Adrenal gland (tissue), 12 donors: Measurements from ENCODE around the gene RNF207. TPM values are rescaled to one million over a fixed set of nuclear protein-coding genes. Genes with fewer than 3 reads are reported as not detected.

ENCODE experiments used
- DNase-seq, 7 donors: peaks; one replicate each; pipeline ENCODE4 v3.0.0-alpha.2; 2019 to 2020
- H3K27ac ChIP-seq, 5 donors: fragments of 200-600 bp; sonication (generic) in 4 of 5; 1 replicate in 3 of 5; 2 replicates in 2 of 5; pipeline versions ENCODE4 v1.5.1 to v1.8.0; 2016 to 2020; ENCODE audit warnings: mild to moderate bottlenecking in 1 of 5
- H3K27me3 ChIP-seq: fragments of 200-600 bp; 2 replicates; pipeline ENCODE4 v1.8.0; 2021
- H3K36me3 ChIP-seq, 2 donors: fragments of 200-600 bp; replicated peaks in 1 of 2; 1 replicate in 1 of 2; 2 replicates in 1 of 2; pipeline versions ENCODE4 v1.5.1 to v1.8.0; 2018 to 2022
- H3K4me1 ChIP-seq, 2 donors: fragments of 200-600 bp; replicated peaks in 1 of 2; 1 replicate in 1 of 2; 2 replicates in 1 of 2; pipeline versions ENCODE4 v1.5.1 to v1.8.0; 2018 to 2021
- H3K4me3 ChIP-seq, 4 donors: fragments of 200-600 bp; sonication (generic) in 3 of 4; one replicate each; pipeline ENCODE4 v1.5.1; 2016 to 2018
- H3K9me3 ChIP-seq, 3 donors: fragments of 200-600 bp; sonication (generic) in 1 of 3; replicated peaks in 1 of 3; 1 replicate in 2 of 3; 2 replicates in 1 of 3; pipeline versions ENCODE4 v1.5.1 to v1.8.0; 2016 to 2021
- CTCF ChIP-seq, 6 experiments: fragments of 450-650 bp in 4 of 6; fragments of 200-600 bp in 2 of 6; sonication (generic) in 1 of 6; IDR thresholded peaks; 1 replicate in 5 of 6; 2 replicates in 1 of 6; pipeline versions ENCODE4 v1.5.1 to v1.8.0; 2016 to 2021; ENCODE audit warnings: antibody characterized with exemption in 6 of 6, mild to moderate bottlenecking in 2 of 6, moderate library complexity in 1 of 6
- POLR2A ChIP-seq, 2 donors: fragments of 450-650 bp; IDR thresholded peaks; one replicate each; pipeline ENCODE4 v1.6.1; 2017; ENCODE audit warnings: antibody characterized with exemption in 2 of 2, mild to moderate bottlenecking in 2 of 2, moderate library complexity in 1 of 2
- WGBS, 4 donors: extraction: QIAGEN DNeasy Blood & Tissue Kit in 2 of 4; methylation state at CpG; one replicate each; pipeline versions ENCODE4 v1.1.5 to v1.1.7; 2013 to 2017; 5-methylcytosine and 5-hydroxymethylcytosine counted together
- intact Hi-C, 2 donors: fragments of 100-400 bp; cut with DNase I; formaldehyde crosslinking; loops; one replicate each; pipeline versions ENCODE4 v1.14.1 to v1.15.0; 2022 to 2023
- polyA plus RNA-seq, 3 donors: library from polyadenylated mRNA; stranded (reverse); fragments of 200-250 nt in 2 of 3; fragments of 350-450 nt in 1 of 3; fragmentation: Illumina TruSeq in 1 of 3; extraction: RNeasy Lipid Tissue Mini Kit (QIAGEN cat#74804) in 1 of 3; gene quantifications; one replicate each; pipeline ENCODE4 v1.2.3, GENCODE V29; 2013 to 2014
- total RNA-seq, 9 donors: library from RNA; depleted of rRNA in 4 of 9; stranded (reverse); fragments of >200 nt in 4 of 9; fragments of 120-200 nt in 1 of 9; fragmentation: NEBNext Ultra II Directional in 1 of 9; extraction: Animal tissue kit (Norgen Biotek cat#: 25700) in 1 of 9; gene quantifications; one replicate each; pipeline versions ENCODE4 v1.1.0 to v1.2.4, GENCODE V29; 2013 to 2023
- donor health status: healthy with polysubstance abuse.
- donor health status: Bipolar disorder and iron deficiency.
- donor health status: DM: yes; HTN: yes; CAD: no.
- donor health status: DM: no; HTN: no; CAD: no.
- donor health status: DM: no; HTN: no; CAD: no.
- donor health status: DM: yes; HTN: yes; CAD: no.

RNF207 gene
- total and polyA plus RNA-seq, 12 donors, result 2.2 to 47.4 (median 11.3) TPM

DNA sequence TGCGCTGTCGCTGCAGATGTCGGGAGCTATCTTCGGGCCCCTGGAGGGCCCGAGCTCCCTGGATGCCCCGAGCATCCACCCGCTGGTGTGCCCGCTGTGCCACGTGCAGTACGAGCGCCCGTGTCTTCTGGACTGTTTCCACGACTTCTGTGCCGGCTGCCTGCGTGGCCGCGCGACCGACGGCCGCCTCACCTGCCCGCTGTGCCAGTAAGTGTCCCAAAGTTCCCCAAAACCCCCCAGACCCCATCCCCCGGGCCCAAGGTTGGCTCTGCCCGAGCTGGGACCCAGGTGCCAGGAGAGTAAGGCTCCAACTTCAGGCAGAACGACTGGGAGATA, 569 bp downstream of the RNF207 start:
- Histone ChIP-seq H3K4me3 (peak overlapping the region in 2 of 4 donors; percentile 8 to 53), H3K9me3 (no peaks in the 10 kb centered on the region), H3K36me3 (no peaks in the 10 kb centered on the region), H3K27me3 (no peaks in the 10 kb centered on the region), H3K4me1 (peaks cover 15 to 32% of the 10 kb centered on the region in 2 donors), H3K27ac (peak overlapping the region in 2 of 5 donors; percentile 52 to 79)
- 43 to 67% (median 47%) methylated on average over 1 to 25 of the region's 25 CpGs for WGBS, 4 donors
- DNase-seq, result no peak
- TF ChIP-seq POLR2A (IDR thresholded peaks at IDR 0.05), result no peak
- no peak for TF ChIP-seq CTCF (IDR thresholded peaks at IDR 0.05)
- intact Hi-C loops, result loop anchor here (5.0 kb wide), 1 partner anchor 36 kb away; the partner anchor contains the start of gene HES3 (in 2 of the 2)

DNA sequence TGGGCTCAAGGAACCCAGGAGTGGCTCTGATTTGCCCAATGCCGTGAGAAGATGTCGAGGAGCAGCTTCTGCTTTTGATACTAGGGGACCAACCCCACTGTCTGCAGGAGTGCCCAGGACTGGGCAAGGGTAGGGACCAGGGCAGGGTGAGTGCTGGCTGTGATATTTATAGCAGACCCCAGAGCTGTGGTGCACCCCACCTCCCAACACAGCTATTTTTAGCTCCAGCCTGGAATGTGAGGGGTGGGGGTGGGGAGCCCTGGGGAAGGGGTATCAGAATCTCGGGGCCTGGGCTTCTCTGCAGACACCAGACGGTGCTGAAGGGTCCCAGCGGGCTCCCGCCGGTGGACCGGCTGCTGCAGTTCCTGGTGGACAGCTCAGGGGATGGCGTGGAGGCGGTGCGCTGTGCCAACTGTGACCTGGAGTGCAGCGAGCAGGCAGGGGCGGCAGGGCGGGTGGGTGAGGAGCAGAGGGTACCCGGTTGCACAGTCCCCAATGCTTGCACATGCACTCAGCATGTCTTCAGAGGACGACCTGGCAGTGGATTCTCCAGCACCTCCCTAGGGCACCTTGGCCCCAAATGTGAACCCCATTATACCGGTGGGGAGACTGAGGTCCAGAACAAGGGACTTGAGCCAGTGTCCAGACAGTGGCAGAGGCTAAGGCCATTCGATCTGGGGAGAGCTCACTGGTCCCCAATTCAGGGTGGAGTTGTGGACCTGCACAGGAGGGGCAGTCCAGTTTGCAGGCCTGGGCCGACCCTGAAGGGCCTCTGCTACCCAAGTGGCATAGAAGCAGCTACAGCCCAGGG, 1.4 kb downstream of the RNF207 start:
- H3K4me1 ChIP-seq, result peaks cover 15 to 32% of the 10 kb centered on the region in 2 donors
- H3K36me3 ChIP-seq, result no peaks in the 10 kb centered on the region
- peak in 1 of 7 donors; percentile 24 for DNase-seq
- intact Hi-C loops, result loop anchor here (5.0 kb wide), 1 partner anchor 35 kb away; the partner anchor contains the start of gene HES3 (in 2 of the 2)
- WGBS, 4 donors, result 72 to 86% (median 85%) methylated on average over 15 to 19 of the region's 19 CpGs
- no peak for TF ChIP-seq POLR2A (IDR thresholded peaks at IDR 0.05)
- TF ChIP-seq CTCF (IDR thresholded peaks at IDR 0.05), result no peak
- H3K4me3 ChIP-seq, result no peak overlapping the region
- H3K27ac ChIP-seq, result no peak overlapping the region
- no peaks in the 10 kb centered on the region for H3K27me3 ChIP-seq
- H3K9me3 ChIP-seq, result no peaks in the 10 kb centered on the region

DNA sequence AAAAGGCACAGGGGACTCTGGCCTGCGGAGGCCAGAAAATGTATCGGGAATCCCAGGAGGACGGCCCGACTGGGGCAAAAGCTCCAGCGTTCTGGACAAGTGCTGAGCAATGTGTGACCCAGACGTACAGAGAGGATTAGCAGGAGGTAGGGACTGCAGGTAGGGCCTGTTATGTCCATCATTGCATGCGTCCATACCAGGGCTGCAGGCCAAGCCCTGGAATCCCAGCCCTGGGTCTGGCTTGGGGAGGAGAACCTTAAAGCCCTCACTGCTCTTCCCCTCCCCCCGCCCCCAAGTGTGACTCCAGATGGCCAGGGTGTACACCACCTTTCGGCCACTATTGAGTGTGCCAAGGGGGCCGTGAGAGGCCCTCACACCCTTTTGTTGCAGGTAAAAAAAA, 2.0 kb downstream of the RNF207 start:
- H3K27me3 ChIP-seq, result no peaks in the 10 kb centered on the region
- intact Hi-C loops, result loop anchor here (5.0 kb wide), 1 partner anchor 34 kb away; the partner anchor contains the start of gene HES3 (in 2 of the 2)
- TF ChIP-seq CTCF (IDR thresholded peaks at IDR 0.05) (no peak), POLR2A (IDR thresholded peaks at IDR 0.05) (no peak)
- H3K36me3 ChIP-seq, result no peaks in the 10 kb centered on the region
- no peak for DNase-seq
- no peak overlapping the region for H3K27ac ChIP-seq
- WGBS, 4 donors, result 87 to 94% (median 91%) methylated on average over 9 to 10 of the region's 10 CpGs
- no peaks in the 10 kb centered on the region for H3K9me3 ChIP-seq
- H3K4me1 ChIP-seq, result peaks cover 15 to 32% of the 10 kb centered on the region in 2 donors
- no peak overlapping the region for H3K4me3 ChIP-seq

- no peaks in the 10 kb centered on the region for H3K27me3 ChIP-seq
- H3K4me1 ChIP-seq, result peaks cover 15 to 32% of the 10 kb centered on the region in 2 donors
- intact Hi-C loops, result loop anchor here (5.0 kb wide), 1 partner anchor 33 kb away; the partner anchor contains the start of gene HES3 (in 2 of the 2)
- peak overlapping the region in 3 of 5 donors; percentile 49 to 63 (median 57) for H3K27ac ChIP-seq
- TF ChIP-seq POLR2A (IDR thresholded peaks at IDR 0.05) (peak in 1 of 2 donors; percentile 44), CTCF (IDR thresholded peaks at IDR 0.05) (peak; percentile 42 to 89 (median 57))
- H3K4me3 ChIP-seq, result peak overlapping the region in 2 of 4 donors; percentile 32 to 55
- DNase-seq, result peak; percentile 53 to 77 (median 68)
- 0 to 4% (median 3%) methylated on average over 1 to 99 of the region's 99 CpGs for WGBS, 4 donors
- H3K36me3 ChIP-seq, result no peaks in the 10 kb centered on the region
- no peaks in the 10 kb centered on the region for H3K9me3 ChIP-seq
These were observed 3.1 kb downstream of the RNF207 start for GRCh38 chr1:6208723-6209660.
